GM19328 (cell line): ENCODE results near the gene S100A2.
"Not testable (repeated sequence)": the region's sequence is repeated elsewhere in the genome, so short reads cannot be mapped to it uniquely, and the experiment has no call there.

Source experiments
- ATAC-seq: cut with Tn5 transposase; IDR thresholded peaks from one replicate; pipeline ENCODE4 v1.9.1; 2021; ENCODE audit warnings: mild to moderate bottlenecking, moderate library complexity; ENCODE audit not compliant: unreplicated experiment

S100A2 gene

GRCh38 chr1:153534226-153534924 is 31.3 kb downstream of the S100A2 start:
- ATAC-seq: no peak

- ATAC-seq: no peak
Observed at GRCh38 chr1:153533689-153534201, 31.9 kb downstream of the S100A2 start.

- ATAC-seq: no peak
Observed at GRCh38 chr1:153532769-153533599, 32.7 kb downstream of the S100A2 start.

GRCh38 chr1:153532181-153532580 is 33.5 kb downstream of the S100A2 start:
- ATAC-seq: no peak

DNA sequence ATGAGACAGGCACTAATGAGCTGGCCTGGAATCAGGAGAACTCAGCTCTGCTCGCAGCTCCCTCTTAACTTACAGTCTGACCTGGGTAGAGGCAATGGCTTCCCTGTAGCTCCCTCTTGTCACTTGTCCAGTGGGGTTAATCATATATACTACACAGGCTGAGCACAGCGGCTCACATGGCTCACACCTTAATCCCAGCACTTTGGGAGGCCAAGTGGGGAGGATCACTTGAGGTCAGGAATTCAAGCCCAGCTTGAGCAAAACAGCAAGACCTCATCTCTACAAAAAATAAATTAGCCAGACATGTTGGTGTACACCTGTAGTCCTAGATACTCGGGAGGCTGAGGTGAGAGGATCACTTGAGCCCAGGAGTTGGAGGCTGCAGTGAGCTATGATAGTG is 34.0 kb downstream of the S100A2 start:
- ATAC-seq: no peak

- ATAC-seq: no peak
Observed at GRCh38 chr1:153527683-153528040, 38.0 kb downstream of the S100A2 start.

- no peak for ATAC-seq
Observed at GRCh38 chr1:153527023-153527682, 38.5 kb downstream of the S100A2 start.

DNA sequence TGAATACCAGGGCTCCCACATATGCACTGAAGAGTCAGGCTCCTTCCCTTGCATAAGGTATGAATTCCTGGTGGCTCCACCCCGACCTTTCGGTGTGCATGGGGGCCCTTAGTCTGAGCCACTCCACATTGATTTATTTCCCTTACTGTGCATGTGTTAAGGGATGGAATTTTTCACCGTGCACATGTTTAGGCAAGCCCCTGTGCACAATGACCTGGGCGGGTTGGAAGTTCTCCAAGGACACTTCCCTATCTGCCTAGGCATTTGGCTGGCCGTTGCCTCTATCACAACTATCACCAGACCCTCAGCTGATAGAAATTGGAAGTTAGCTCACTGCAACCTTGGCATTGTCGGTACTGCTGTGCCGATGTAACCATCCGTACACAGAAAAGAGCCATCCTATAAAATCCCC is 39.5 kb downstream of the S100A2 start:
- no peak for ATAC-seq

DNA sequence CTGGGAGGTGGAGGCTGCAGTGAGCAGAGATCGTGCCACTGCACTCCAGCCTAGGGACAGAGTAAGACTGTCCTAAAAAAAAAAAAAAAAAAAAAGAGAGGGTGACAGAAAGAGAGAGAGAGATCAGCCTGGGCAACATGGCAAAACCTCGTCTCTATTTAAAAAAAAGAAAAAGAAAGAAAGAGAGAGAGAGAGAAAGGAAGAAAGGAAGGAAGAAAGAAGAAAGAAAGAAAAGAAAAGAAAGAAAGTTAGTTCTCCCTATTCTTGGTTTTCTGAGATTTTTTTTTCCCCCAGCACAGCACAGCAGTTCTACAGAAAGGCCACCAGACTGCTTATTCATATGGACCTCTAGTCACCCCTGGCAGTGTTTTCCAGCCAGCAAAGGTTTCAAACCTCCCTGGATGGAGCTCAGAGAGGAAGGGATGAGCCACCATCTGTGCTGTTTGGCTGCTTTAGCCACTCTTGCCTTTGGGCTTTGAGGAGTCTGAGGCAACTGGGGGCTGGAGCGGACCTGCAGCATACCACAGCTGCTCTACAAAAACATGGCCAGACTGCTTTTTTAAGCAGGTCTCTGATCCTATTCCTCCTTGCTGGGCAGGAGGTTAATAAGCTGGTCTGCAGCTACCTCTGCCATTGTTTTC is 40.4 kb downstream of the S100A2 start:
- ATAC-seq: no peak

DNA sequence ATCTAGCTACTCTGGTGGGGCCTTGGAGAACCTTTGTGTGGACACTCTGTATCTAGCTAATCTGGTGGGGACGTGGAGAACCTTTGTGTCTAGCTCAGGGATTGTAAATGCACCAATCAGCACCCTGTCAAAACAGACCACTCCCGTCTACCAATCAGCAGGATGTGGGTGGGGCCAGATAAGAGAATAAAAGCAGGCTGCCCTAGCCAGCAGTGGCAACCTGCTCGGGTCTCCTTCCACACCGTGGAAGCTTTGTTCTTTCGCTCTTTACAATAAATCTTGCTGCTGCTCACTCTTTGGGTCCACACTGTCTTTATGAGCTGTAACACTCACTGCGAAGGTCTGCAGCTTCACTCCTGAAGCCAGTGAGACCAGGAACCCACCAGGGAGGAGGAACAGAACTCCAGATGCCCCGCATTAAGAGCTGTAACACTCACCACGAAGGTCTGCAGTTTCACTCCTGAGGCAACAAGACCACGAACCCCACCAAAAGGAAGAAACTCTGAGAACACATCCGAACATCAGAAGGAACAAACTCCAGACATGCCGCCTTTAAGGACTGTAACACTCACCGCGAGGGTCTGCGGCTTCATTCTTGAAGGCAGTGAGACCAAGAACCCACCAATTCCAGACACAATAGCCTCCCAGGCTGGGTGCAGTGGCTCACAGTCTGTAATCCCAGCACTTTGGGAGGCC is 43.1 kb downstream of the S100A2 start:
- ATAC-seq: not testable (repeated sequence)

GRCh38 chr1:153521808-153522207 is 43.8 kb downstream of the S100A2 start:
- ATAC-seq: not testable (repeated sequence)

DNA sequence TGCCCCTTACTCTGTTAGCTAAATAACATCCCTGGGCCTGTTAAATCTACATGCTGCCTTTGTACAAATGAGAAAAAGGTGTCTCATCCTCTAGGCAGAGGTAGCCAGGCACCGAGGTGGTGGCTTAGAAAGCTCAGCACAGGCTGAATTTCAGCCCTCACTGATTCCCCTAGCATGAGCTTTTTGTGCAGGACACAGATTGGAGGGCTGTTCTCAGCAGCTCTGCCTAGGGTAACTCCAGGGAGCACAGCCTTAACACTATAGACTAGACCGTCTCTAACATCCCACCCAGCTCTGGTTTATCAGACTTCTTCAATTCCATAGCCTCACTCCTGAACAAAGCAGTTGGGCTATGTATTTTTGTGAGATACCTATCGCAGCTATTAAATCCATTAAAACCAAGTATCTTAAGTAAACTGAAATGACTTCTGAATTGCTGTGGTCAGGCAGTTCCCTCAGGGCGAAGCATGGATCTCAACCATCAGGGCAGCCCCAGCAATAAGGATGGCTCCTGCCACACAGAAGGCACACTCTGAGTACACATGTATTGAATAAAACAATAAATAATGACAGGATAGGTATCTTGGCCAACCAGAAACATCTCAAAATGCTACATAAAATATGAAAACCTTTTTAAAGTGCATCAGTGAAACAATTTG is 44.7 kb downstream of the S100A2 start:
- no peak for ATAC-seq

DNA sequence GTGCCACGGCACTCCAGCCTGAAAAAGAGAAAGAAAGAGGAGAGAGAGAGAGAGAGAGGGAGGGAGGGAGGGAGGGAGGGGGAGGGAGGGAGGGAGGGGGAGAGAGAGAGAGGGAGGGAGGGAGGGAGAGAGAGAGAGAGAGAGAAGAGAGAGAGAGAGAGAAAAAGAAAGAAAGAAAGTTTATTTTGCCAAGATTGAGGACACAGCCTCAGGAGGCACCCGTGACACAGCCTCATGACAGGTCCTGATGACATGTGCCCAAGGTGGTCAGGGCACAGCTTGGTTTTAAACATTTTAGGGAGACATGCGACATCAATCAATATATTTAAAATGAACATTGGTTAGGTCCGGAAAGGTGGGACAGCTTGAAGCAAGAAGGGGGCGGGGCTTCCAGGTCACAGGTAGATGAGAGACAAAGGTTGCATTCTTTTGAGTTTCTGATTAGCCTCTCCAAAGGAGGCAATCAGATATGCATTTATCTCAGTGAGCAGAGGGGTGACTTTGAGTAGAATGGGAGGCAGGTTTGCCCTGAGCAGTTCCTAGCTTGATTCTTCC is 45.4 kb downstream of the S100A2 start:
- not testable (repeated sequence) for ATAC-seq

DNA sequence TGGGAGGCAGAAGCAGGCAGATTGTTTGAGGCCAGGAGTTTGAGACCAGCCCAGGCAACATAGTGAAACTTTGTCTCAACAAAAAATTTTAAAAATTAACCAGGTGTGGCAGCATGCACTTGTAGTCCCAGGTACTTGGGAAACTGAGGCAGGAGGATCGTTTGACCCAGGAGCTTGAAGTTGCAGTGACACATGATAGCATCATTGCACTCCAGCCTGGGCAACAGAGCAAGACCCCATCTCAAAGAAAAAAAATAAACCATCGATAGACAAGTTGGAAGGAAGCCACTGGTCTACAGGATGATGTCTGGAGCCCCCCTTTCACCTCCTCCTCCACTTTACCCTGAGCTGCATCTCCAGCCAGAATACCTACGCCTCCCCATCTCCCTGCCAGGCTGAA is 46.4 kb downstream of the S100A2 start:
- no peak for ATAC-seq

GRCh38 chr1:153515504-153516394 is 49.9 kb downstream of the S100A2 start:
- no peak for ATAC-seq

- ATAC-seq: no peak
Observed at GRCh38 chr1:153513666-153514065, 52.0 kb downstream of the S100A2 start.

GRCh38 chr1:153513023-153513422 is 52.6 kb downstream of the S100A2 start:
- ATAC-seq: no peak
